ENCODE results near the gene EIF3CL. TPM values are rescaled to one million over a fixed set of nuclear protein-coding genes. Genes with fewer than 3 reads are reported as not detected.
A peak's percentile ranks its signal among the peaks of the same experiment; 100 is the strongest.
"Not testable (repeated sequence)": the region's sequence is repeated elsewhere in the genome, so short reads cannot be mapped to it uniquely, and the experiment has no call there.

The EIF3CL gene
- total RNA-seq, 1 experiment from 2014 or later = 144 TPM

- ATAC-seq; H3K27ac Mint-ChIP-seq; H3K4me3 Mint-ChIP-seq; DNase-seq (ENCODE audit: low spot score); CTCF ChIA-PET; H3K36me3 Mint-ChIP-seq; POLR2A ChIA-PET; H3K9me3 Mint-ChIP-seq; H3K27me3 Mint-ChIP-seq (ENCODE audit: low read depth); H3K4me1 Mint-ChIP-seq: not testable (repeated sequence)
These were observed 21.3 kb downstream of the EIF3CL start for GRCh38 chr16:28382177-28382867.

- CTCF ChIA-PET; H3K9me3 Mint-ChIP-seq; H3K4me3 Mint-ChIP-seq; H3K36me3 Mint-ChIP-seq; H3K27ac Mint-ChIP-seq; H3K27me3 Mint-ChIP-seq (ENCODE audit: low read depth); ATAC-seq; POLR2A ChIA-PET; H3K4me1 Mint-ChIP-seq; DNase-seq (ENCODE audit: low spot score): not testable (repeated sequence)
These were observed 25.8 kb downstream of the EIF3CL start for GRCh38 chr16:28377822-28378221.

GRCh38 chr16:28377108-28377625 is 26.5 kb downstream of the EIF3CL start:
- H3K27me3 Mint-ChIP-seq (ENCODE audit: low read depth); CTCF ChIA-PET; H3K4me1 Mint-ChIP-seq; H3K4me3 Mint-ChIP-seq; H3K9me3 Mint-ChIP-seq; ATAC-seq; POLR2A ChIA-PET; H3K36me3 Mint-ChIP-seq; H3K27ac Mint-ChIP-seq; DNase-seq (ENCODE audit: low spot score): not testable (repeated sequence)

- POLR2A ChIA-PET; H3K9me3 Mint-ChIP-seq; DNase-seq (ENCODE audit: low spot score); CTCF ChIA-PET; H3K4me1 Mint-ChIP-seq; H3K36me3 Mint-ChIP-seq; H3K27ac Mint-ChIP-seq; H3K27me3 Mint-ChIP-seq (ENCODE audit: low read depth); H3K4me3 Mint-ChIP-seq: not testable (repeated sequence)
- peak; percentile 81 for ATAC-seq
These were observed 28.5 kb downstream of the EIF3CL start for GRCh38 chr16:28375115-28375514.

GRCh38 chr16:28374281-28374680 is 29.4 kb downstream of the EIF3CL start:
- H3K4me1 Mint-ChIP-seq; H3K27ac Mint-ChIP-seq; CTCF ChIA-PET; POLR2A ChIA-PET; H3K36me3 Mint-ChIP-seq; H3K9me3 Mint-ChIP-seq; H3K27me3 Mint-ChIP-seq (ENCODE audit: low read depth): not testable (repeated sequence)
- peak; percentile 75 for ATAC-seq
- DNase-seq (ENCODE audit: low spot score) = peak; percentile 21
- H3K4me3 Mint-ChIP-seq = peak overlapping the region; percentile 55

GRCh38 chr16:28367926-28368325 is 35.7 kb downstream of the EIF3CL start:
- ATAC-seq; POLR2A ChIA-PET; H3K27me3 Mint-ChIP-seq (ENCODE audit: low read depth); H3K36me3 Mint-ChIP-seq; CTCF ChIA-PET; H3K27ac Mint-ChIP-seq; H3K4me1 Mint-ChIP-seq; H3K9me3 Mint-ChIP-seq: not testable (repeated sequence)
- DNase-seq (ENCODE audit: low spot score) = peak; percentile 15
- H3K4me3 Mint-ChIP-seq = peak overlapping the region; percentile 36; the same call in 1 of the 2 replicates

- peak; percentile 97 for ATAC-seq
- H3K27ac Mint-ChIP-seq; H3K4me3 Mint-ChIP-seq; DNase-seq (ENCODE audit: low spot score); H3K36me3 Mint-ChIP-seq; H3K27me3 Mint-ChIP-seq (ENCODE audit: low read depth); CTCF ChIA-PET; POLR2A ChIA-PET; H3K9me3 Mint-ChIP-seq; H3K4me1 Mint-ChIP-seq: not testable (repeated sequence)
These were observed 39.1 kb downstream of the EIF3CL start for GRCh38 chr16:28364268-28365173.

- DNase-seq (ENCODE audit: low spot score); H3K4me1 Mint-ChIP-seq; H3K4me3 Mint-ChIP-seq; POLR2A ChIA-PET; H3K36me3 Mint-ChIP-seq; CTCF ChIA-PET; H3K9me3 Mint-ChIP-seq; H3K27ac Mint-ChIP-seq; H3K27me3 Mint-ChIP-seq (ENCODE audit: low read depth); ATAC-seq: not testable (repeated sequence)
These were observed 40.2 kb downstream of the EIF3CL start, which contains the start of gene NPIPB6 for GRCh38 chr16:28363408-28363807. Gene NPIPB6 (minus strand): TSS chr16:28363508. CDS start chr16:28362822, 686 bp downstream.

- DNase-seq (ENCODE audit: low spot score); POLR2A ChIA-PET; H3K9me3 Mint-ChIP-seq; CTCF ChIA-PET; ATAC-seq; H3K4me1 Mint-ChIP-seq; H3K36me3 Mint-ChIP-seq; H3K4me3 Mint-ChIP-seq; H3K27ac Mint-ChIP-seq; H3K27me3 Mint-ChIP-seq (ENCODE audit: low read depth): not testable (repeated sequence)
These were observed 41.0 kb downstream of the EIF3CL start for GRCh38 chr16:28362600-28362999.

GRCh38 chr16:28338230-28338629 is 65.4 kb downstream of the EIF3CL start:
- CTCF ChIA-PET = interaction anchor here (1.1 kb wide), 1 partner anchor 17 kb away, joined by 3 read pairs; no protein-coding TSS in a partner anchor
- H3K4me1 Mint-ChIP-seq; H3K27me3 Mint-ChIP-seq (ENCODE audit: low read depth); ATAC-seq; H3K27ac Mint-ChIP-seq; H3K36me3 Mint-ChIP-seq; H3K9me3 Mint-ChIP-seq; DNase-seq (ENCODE audit: low spot score); H3K4me3 Mint-ChIP-seq; POLR2A ChIA-PET: not testable (repeated sequence)

- H3K36me3 Mint-ChIP-seq; CTCF ChIA-PET; ATAC-seq; H3K4me1 Mint-ChIP-seq; H3K27me3 Mint-ChIP-seq (ENCODE audit: low read depth); POLR2A ChIA-PET; DNase-seq (ENCODE audit: low spot score); H3K4me3 Mint-ChIP-seq; H3K27ac Mint-ChIP-seq; H3K9me3 Mint-ChIP-seq: not testable (repeated sequence)
These were observed 66.5 kb downstream of the EIF3CL start for GRCh38 chr16:28336940-28337710.

GRCh38 chr16:28335678-28336077 is 68.0 kb downstream of the EIF3CL start:
- H3K27ac Mint-ChIP-seq; ATAC-seq; DNase-seq (ENCODE audit: low spot score); POLR2A ChIA-PET; H3K4me1 Mint-ChIP-seq; H3K9me3 Mint-ChIP-seq; H3K36me3 Mint-ChIP-seq; CTCF ChIA-PET; H3K4me3 Mint-ChIP-seq; H3K27me3 Mint-ChIP-seq (ENCODE audit: low read depth): not testable (repeated sequence)

Data from WTC11 (cell line).